Skeletal muscle satellite cell (primary cell): Measurements from ENCODE around the gene LAYN.

Experiments
- H3K27me3 ChIP-seq: 2 replicates; pipeline ENCODE4 v1.7.0; 2013; ENCODE audit warnings: low read length; ENCODE audit not compliant: control insufficient read depth, insufficient read depth
- H3K36me3 ChIP-seq: 2 replicates; pipeline ENCODE4 v1.7.0; 2013; ENCODE audit warnings: mild to moderate bottlenecking, control low read depth, low read length; ENCODE audit not compliant: insufficient read depth
- H3K4me1 ChIP-seq: 2 replicates; pipeline ENCODE4 v1.7.0; 2013; ENCODE audit warnings: low read length; ENCODE audit not compliant: control insufficient read depth, insufficient read depth
- H3K4me2 ChIP-seq: 2 replicates; pipeline ENCODE4 v1.7.0; 2013; ENCODE audit warnings: mild to moderate bottlenecking, low read length
- H3K4me3 ChIP-seq: 2 replicates; pipeline ENCODE4 v1.7.0; 2013; ENCODE audit warnings: low read length
- H3K9ac ChIP-seq: 2 replicates; pipeline ENCODE4 v1.7.0; 2013; ENCODE audit warnings: mild to moderate bottlenecking, low read depth, low read length, moderate library complexity
- H3K9me3 ChIP-seq: replicated peaks from 2 replicates; pipeline ENCODE4 v1.7.0; 2013; ENCODE audit warnings: mild to moderate bottlenecking, control low read depth, low read length

LAYN gene

GRCh38 chr11:111550258-111550657, 9.7 kb downstream of the LAYN start:
- H3K27me3 ChIP-seq = no peaks in the 10 kb centered on the region
- peaks cover 44% of the 10 kb centered on the region for H3K36me3 ChIP-seq
- peaks cover 16% of the 10 kb centered on the region for H3K4me1 ChIP-seq
- H3K4me3 ChIP-seq = no peak overlapping the region
- no peak overlapping the region for H3K9ac ChIP-seq
- H3K4me2 ChIP-seq = no peak overlapping the region
- H3K9me3 ChIP-seq = no peaks in the 10 kb centered on the region

- no peaks in the 10 kb centered on the region for H3K27me3 ChIP-seq
These were observed 14.0 kb downstream of the LAYN start for GRCh38 chr11:111554532-111554931.

GRCh38 chr11:111555255-111555654, 14.7 kb downstream of the LAYN start:
- H3K9ac ChIP-seq = peak overlapping the region; percentile 22

More at GRCh38 chr11:111554532-111554931, 14.0 kb downstream of the LAYN start:
- H3K9ac ChIP-seq = peak overlapping the region; percentile 22
- peaks cover 46% of the 10 kb centered on the region for H3K4me1 ChIP-seq
- peaks cover 2% of the 10 kb centered on the region for H3K9me3 ChIP-seq
- no peak overlapping the region for H3K4me2 ChIP-seq
- peaks cover 17% of the 10 kb centered on the region for H3K36me3 ChIP-seq
- H3K4me3 ChIP-seq = no peak overlapping the region

GRCh38 chr11:111557425-111558111, 17.0 kb downstream of the LAYN start:
- peaks cover 25% of the 10 kb centered on the region for H3K36me3 ChIP-seq
- peaks cover 71% of the 10 kb centered on the region for H3K4me1 ChIP-seq
- no peaks in the 10 kb centered on the region for H3K27me3 ChIP-seq
- H3K9me3 ChIP-seq = peaks cover 2% of the 10 kb centered on the region
- peak overlapping the region; percentile 79 for H3K9ac ChIP-seq
- peak overlapping the region; percentile 66 for H3K4me2 ChIP-seq
- H3K4me3 ChIP-seq = peak overlapping the region; percentile 10

More at GRCh38 chr11:111555255-111555654, 14.7 kb downstream of the LAYN start:
- Histone ChIP-seq H3K4me2 (no peak overlapping the region), H3K9me3 (peaks cover 2% of the 10 kb centered on the region), H3K27me3 (no peaks in the 10 kb centered on the region), H3K36me3 (peaks cover 20% of the 10 kb centered on the region), H3K4me1 (peaks cover 51% of the 10 kb centered on the region), H3K4me3 (no peak overlapping the region)

GRCh38 chr11:111559800-111560464, 19.4 kb downstream of the LAYN start:
- no peak overlapping the region for H3K4me2 ChIP-seq
- H3K4me1 ChIP-seq = peaks cover 62% of the 10 kb centered on the region
- H3K27me3 ChIP-seq = no peaks in the 10 kb centered on the region
- no peak overlapping the region for H3K9ac ChIP-seq
- H3K4me3 ChIP-seq = no peak overlapping the region
- H3K36me3 ChIP-seq = peaks cover 30% of the 10 kb centered on the region
- peaks cover 2% of the 10 kb centered on the region for H3K9me3 ChIP-seq

- Histone ChIP-seq H3K9me3 (peaks cover 2% of the 10 kb centered on the region), H3K4me3 (no peak overlapping the region), H3K27me3 (no peaks in the 10 kb centered on the region), H3K36me3 (peaks cover 24% of the 10 kb centered on the region), H3K9ac (no peak overlapping the region), H3K4me2 (no peak overlapping the region), H3K4me1 (peaks cover 53% of the 10 kb centered on the region)
These were observed 20.3 kb downstream of the LAYN start for GRCh38 chr11:111560800-111561199.

- Histone ChIP-seq H3K4me1 (peaks cover 48% of the 10 kb centered on the region), H3K4me2 (peak overlapping the region; percentile 34), H3K4me3 (no peak overlapping the region), H3K36me3 (peaks cover 19% of the 10 kb centered on the region), H3K27me3 (no peaks in the 10 kb centered on the region), H3K9ac (peak overlapping the region; percentile 6), H3K9me3 (no peaks in the 10 kb centered on the region)
These were observed 20.8 kb downstream of the LAYN start for GRCh38 chr11:111561306-111561705.

GRCh38 chr11:111561791-111562325, 21.3 kb downstream of the LAYN start:
- Histone ChIP-seq H3K9me3 (no peaks in the 10 kb centered on the region), H3K4me2 (peak overlapping the region; percentile 34), H3K4me1 (peaks cover 43% of the 10 kb centered on the region), H3K9ac (peak overlapping the region; percentile 6), H3K4me3 (no peak overlapping the region), H3K27me3 (no peaks in the 10 kb centered on the region), H3K36me3 (peaks cover 18% of the 10 kb centered on the region)

GRCh38 chr11:111562692-111563389, 22.3 kb downstream of the LAYN start:
- Histone ChIP-seq H3K4me3 (no peak overlapping the region), H3K4me1 (peaks cover 35% of the 10 kb centered on the region), H3K9me3 (no peaks in the 10 kb centered on the region), H3K9ac (peak overlapping the region; percentile 52), H3K36me3 (peaks cover 18% of the 10 kb centered on the region), H3K4me2 (peak overlapping the region; percentile 17), H3K27me3 (no peaks in the 10 kb centered on the region)

GRCh38 chr11:111565114-111565720, 24.7 kb downstream of the LAYN start:
- Histone ChIP-seq H3K27me3 (no peaks in the 10 kb centered on the region), H3K4me3 (no peak overlapping the region), H3K9ac (no peak overlapping the region)

GRCh38 chr11:111566324-111566723, 25.8 kb downstream of the LAYN start:
- peaks cover 17% of the 10 kb centered on the region for H3K4me1 ChIP-seq
- H3K36me3 ChIP-seq = peaks cover 5% of the 10 kb centered on the region
- no peak overlapping the region for H3K9ac ChIP-seq
- H3K27me3 ChIP-seq = no peaks in the 10 kb centered on the region
- H3K4me2 ChIP-seq = no peak overlapping the region
- H3K9me3 ChIP-seq = no peaks in the 10 kb centered on the region
- H3K4me3 ChIP-seq = no peak overlapping the region

More at GRCh38 chr11:111565114-111565720, 24.7 kb downstream of the LAYN start:
- H3K4me1 ChIP-seq = peaks cover 24% of the 10 kb centered on the region
- H3K4me2 ChIP-seq = no peak overlapping the region
- peaks cover 10% of the 10 kb centered on the region for H3K36me3 ChIP-seq
- no peaks in the 10 kb centered on the region for H3K9me3 ChIP-seq
